Fibroblast of pulmonary artery (primary cell): Measurements from ENCODE around the gene ZBTB44.
"Not testable (repeated sequence)": the region's sequence is repeated elsewhere in the genome, so short reads cannot be mapped to it uniquely, and the experiment has no call there.

Source experiments
- DNase-seq: peaks from one replicate; pipeline ENCODE4 v3.0.0-alpha.2; 2010; ENCODE audit warnings: low read depth
- H3K4me3 ChIP-seq: replicated peaks from 2 replicates; pipeline ENCODE4 v1.5.1; 2011; ENCODE audit warnings: low read depth, mild to moderate bottlenecking, control low read depth, low read length, moderate library complexity
- TF ChIP-seq, protein P1 (sequence below): IDR thresholded peaks from 2 replicates; pipeline ENCODE4 v1.5.1; 2011; ENCODE audit warnings: mild to moderate bottlenecking, control low read depth, low read length, inconsistent platforms; ENCODE audit errors: missing control alignments

Gene ZBTB44

DNA sequence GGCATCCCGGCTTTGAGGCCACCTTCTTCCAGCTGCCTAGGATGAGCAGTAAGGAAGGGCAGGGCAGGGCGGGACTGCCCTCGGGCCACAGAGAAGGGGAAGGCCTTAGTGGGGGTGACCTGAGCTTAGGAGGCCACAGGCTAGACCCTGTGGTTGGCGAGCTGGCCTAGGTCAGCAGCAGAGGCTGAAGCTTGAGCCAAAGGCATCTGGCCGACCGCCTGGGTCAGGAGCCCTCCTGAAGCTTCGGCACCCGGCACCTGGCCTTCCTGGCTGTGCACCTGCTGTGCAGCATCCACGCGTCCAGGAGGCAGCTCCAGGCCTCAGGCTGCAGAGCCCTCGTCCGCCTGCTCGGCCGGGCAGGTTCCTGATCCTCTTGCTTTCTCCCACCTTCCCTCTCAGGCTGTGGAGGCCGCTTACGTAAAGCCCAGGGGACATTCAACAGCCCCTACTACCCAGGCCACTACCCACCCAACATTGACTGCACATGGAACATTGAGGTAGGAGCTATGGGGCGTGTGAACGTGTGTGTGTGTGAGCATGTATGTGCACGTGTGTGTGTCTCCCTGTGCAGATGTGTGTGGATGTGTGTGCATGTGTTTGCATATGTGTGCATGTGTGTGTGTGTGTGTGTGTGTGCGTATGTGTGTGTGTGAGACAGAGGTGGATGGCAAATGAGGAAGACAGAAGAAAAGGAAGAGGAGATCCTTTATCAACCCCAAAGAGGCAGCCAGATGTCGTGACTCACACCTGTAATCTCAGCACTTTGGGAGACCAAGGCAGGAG lies 120.3 kb downstream of the ZBTB44 start:
- no peak overlapping the region for H3K4me3 ChIP-seq
- TF ChIP-seq, protein P1, sequence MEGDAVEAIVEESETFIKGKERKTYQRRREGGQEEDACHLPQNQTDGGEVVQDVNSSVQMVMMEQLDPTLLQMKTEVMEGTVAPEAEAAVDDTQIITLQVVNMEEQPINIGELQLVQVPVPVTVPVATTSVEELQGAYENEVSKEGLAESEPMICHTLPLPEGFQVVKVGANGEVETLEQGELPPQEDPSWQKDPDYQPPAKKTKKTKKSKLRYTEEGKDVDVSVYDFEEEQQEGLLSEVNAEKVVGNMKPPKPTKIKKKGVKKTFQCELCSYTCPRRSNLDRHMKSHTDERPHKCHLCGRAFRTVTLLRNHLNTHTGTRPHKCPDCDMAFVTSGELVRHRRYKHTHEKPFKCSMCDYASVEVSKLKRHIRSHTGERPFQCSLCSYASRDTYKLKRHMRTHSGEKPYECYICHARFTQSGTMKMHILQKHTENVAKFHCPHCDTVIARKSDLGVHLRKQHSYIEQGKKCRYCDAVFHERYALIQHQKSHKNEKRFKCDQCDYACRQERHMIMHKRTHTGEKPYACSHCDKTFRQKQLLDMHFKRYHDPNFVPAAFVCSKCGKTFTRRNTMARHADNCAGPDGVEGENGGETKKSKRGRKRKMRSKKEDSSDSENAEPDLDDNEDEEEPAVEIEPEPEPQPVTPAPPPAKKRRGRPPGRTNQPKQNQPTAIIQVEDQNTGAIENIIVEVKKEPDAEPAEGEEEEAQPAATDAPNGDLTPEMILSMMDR, result no peak
- no peak for DNase-seq

- DNase-seq, result not testable (repeated sequence)
Measured at GRCh38 chr11:130193551-130193950, 121.2 kb downstream of the ZBTB44 start.

DNA sequence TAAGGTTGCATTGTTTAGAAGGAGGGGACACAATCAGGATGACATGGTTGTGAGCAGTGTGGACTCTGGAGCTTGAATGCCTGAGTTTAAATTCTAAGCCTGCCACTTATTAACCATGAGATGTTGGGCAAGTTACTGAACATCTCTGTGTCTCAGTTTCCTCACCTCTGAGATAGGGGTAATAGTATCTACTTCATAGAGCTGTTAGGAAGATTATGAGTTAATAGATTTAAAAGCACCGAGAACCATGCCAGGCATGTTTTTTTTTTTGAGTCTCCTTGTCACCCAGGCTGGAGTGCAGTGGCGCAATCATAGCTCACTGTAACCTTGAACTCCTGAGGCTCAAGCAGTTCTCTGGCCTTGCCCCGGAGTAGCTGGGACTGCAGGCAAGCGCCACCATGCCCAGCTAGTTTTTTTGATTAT lies 121.9 kb downstream of the ZBTB44 start:
- TF ChIP-seq, protein P1, result no peak
- H3K4me3 ChIP-seq, result no peak overlapping the region
- DNase-seq, result no peak

More at GRCh38 chr11:130193551-130193950, 121.2 kb downstream of the ZBTB44 start:
- H3K4me3 ChIP-seq, result not testable (repeated sequence)

DNA sequence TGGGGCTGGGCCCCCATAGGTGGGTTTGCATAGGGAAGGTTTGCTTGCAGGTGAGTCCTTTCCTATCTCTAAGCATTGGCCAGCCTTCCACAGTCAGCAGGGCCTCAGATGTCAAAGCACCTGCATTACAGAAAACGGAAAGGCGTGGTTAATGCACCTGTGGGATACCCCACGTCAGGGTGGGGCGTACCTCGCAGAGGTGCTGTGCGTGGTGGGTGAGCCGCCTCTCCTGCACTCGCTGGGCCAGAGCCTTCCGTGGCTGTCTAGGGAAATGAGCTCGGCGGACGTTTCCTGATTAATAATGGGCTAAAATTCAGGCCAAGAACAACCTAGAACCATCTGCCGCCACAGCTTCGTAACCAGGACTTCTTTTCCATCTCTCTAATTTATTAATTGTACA lies 122.8 kb downstream of the ZBTB44 start:
- TF ChIP-seq, protein P1, result no peak
- H3K4me3 ChIP-seq, result no peak overlapping the region

DNA sequence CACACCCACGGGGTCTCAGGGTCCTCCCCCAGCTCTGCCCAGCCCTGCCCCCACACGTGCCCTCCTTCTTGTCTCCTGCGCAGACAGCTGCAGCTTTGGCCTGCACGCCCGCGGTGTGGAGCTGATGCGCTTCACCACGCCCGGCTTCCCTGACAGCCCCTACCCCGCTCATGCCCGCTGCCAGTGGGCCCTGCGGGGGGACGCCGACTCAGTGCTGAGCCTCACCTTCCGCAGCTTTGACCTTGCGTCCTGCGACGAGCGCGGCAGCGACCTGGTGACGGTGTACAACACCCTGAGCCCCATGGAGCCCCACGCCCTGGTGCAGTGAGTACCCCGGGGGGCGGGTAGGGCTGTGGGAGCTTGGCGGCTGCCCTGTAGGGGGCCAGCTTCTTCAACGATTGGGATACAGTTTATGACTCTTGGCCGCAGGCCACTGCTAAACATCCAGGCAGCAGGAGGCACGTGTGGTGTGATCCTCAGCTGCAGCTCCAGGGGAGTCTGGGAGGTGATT lies 124.3 kb downstream of the ZBTB44 start:
- H3K4me3 ChIP-seq, result no peak overlapping the region
- no peak for DNase-seq
- TF ChIP-seq, protein P1, result no peak

More for the DNA sequence above, 122.8 kb downstream of the ZBTB44 start:
- no peak for DNase-seq

DNA sequence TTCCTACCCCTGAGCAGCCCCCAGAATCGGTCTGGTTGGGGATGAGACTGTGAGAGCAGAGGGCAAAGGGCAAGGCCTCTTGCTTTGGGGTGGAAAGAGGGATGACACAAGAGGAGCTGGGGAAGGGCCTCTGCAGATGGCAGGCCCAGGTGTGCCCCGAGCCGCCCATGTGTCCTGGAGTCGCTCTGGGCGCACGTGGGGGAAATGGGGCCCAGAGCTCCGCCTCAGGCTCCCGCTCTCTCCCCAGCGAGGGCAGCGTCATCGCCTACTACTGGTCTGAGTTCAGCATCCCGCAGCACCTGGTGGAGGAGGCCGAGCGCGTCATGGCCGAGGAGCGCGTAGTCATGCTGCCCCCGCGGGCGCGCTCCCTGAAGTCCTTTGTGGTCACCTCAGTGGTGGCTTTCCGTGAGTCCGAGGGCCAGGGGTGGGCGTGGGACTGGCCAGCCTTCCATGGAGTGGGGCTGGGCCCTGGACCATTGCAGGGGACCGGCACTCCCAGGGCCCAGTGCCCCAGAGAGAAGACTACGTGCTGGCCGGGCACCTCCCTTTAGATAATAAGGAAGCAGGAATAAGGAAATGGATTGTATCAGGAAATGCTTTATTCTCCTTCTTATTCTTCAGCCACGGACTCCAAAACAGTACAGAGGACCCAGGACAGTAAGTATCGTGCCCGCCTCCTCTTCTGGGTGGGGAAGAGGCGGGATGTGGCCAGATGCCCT lies 125.1 kb downstream of the ZBTB44 start:
- TF ChIP-seq, protein P1, result no peak

DNA sequence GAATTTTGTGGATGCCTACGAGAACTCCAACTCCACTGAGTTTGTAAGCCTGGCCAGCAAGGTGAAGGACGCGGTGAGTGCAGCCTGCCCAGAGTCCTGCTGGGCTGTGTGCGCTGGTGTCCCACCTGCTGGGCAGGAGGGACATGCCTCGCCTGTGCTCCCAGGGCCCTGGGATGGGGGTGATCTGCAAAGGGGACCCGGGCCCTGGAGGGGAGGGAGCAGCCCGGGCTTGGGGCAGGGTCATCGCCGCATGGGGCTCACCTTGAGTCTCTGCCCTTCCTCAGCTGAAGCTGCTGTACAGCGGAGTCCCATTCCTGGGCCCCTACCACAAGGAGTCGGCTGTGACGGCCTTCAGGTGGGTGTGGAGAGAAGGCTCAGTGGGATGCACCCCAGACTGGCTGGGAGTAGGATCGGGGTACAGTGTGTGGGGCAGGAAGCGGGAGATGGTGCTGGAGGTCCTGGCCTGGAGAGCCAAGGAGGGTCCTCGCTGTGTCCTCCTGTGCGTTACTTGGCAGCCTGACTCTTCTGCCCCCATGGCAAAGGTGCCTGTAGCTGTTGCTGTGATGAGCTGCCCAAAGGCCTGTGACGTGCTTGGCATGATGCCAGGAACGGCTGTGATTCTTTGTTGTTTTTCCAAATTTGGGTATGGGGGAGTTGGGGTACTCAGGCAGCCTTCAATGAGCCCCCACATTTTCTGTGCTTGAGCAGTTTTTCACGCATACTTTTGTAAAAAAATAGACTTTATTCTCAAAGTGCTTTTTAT lies 126.0 kb downstream of the ZBTB44 start:
- no peak for DNase-seq
- H3K4me3 ChIP-seq, result no peak overlapping the region
- TF ChIP-seq, protein P1, result no peak

More for the DNA sequence above, 125.1 kb downstream of the ZBTB44 start:
- DNase-seq, result no peak
- H3K4me3 ChIP-seq, result no peak overlapping the region
